ENCODE results near the gene TRIM47. TPM values are rescaled to one million over a fixed set of nuclear protein-coding genes. Genes with fewer than 3 reads are reported as not detected.

The TRIM47 gene
- total RNA-seq, result 10 to 100 TPM; 43.0 to 63.8 TPM
- polyA plus RNA-seq (ENCODE audit: insufficient read length in 6 of 6), result 10 to 100 TPM; 13.4 to 26.9 (median 20.3) TPM
- long read RNA-seq, donor 1, transcript TRIM47-201 (6 exons, 2,266 nt), result major isoform, 7 of 8 reads
- long read RNA-seq, donor 1, partial matches to known transcripts, result 0 of 8 reads
- long read RNA-seq, donor 1, other reads (novel, unspliced or antisense), result 0 of 8 reads
- long read RNA-seq, donor 2, transcript TRIM47-201 (6 exons, 2,266 nt), result major isoform, 9 of 10 reads
- long read RNA-seq, donor 2, partial matches to known transcripts, result 0 of 10 reads
- long read RNA-seq, donor 2, other reads (novel, unspliced or antisense), result 0 of 10 reads
- long read RNA-seq, donor 3, partial matches to known transcripts, result 7 of 11 reads
- long read RNA-seq, donor 3, other reads (novel, unspliced or antisense), result 0 of 11 reads
- long read RNA-seq, donor 4, transcript TRIM47-201 (6 exons, 2,266 nt), result major isoform, 18 of 27 reads
- long read RNA-seq, donor 4, partial matches to known transcripts, result 6 of 27 reads
- long read RNA-seq, donor 4, other reads (novel, unspliced or antisense), result 1 of 27 reads
- long read RNA-seq, donor 5, partial matches to known transcripts, result 0 of 2 reads
- long read RNA-seq, donor 5, other reads (novel, unspliced or antisense), result 0 of 2 reads
- long read RNA-seq, donor 6, transcript TRIM47-201 (6 exons, 2,266 nt), result major isoform, 6 of 7 reads
- long read RNA-seq, donor 6, partial matches to known transcripts, result 0 of 7 reads
- long read RNA-seq, donor 6, other reads (novel, unspliced or antisense), result 0 of 7 reads
- long read RNA-seq, donor 7, partial matches to known transcripts, result 0 of 1 reads
- long read RNA-seq, donor 7, other reads (novel, unspliced or antisense), result 0 of 1 reads
- long read RNA-seq, donor 8, partial matches to known transcripts, result 0 of 3 reads
- long read RNA-seq, donor 8, other reads (novel, unspliced or antisense), result 0 of 3 reads
- long read RNA-seq, donor 9, result 0 reads
- long read RNA-seq, donor 10, transcript TRIM47-201 (6 exons, 2,266 nt), result major isoform, 58 of 86 reads
- long read RNA-seq, donor 10, transcript TRIM47-204 (6 exons, 1,907 nt), result minor isoform, 11 of 86 reads
- long read RNA-seq, donor 10, partial matches to known transcripts, result 7 of 86 reads
- long read RNA-seq, donor 10, other reads (novel, unspliced or antisense), result 10 of 86 reads
- long read RNA-seq, donor 11, result 0 reads
- long read RNA-seq, donor 12, partial matches to known transcripts, result 0 of 3 reads
- long read RNA-seq, donor 12, other reads (novel, unspliced or antisense), result 0 of 3 reads

DNA sequence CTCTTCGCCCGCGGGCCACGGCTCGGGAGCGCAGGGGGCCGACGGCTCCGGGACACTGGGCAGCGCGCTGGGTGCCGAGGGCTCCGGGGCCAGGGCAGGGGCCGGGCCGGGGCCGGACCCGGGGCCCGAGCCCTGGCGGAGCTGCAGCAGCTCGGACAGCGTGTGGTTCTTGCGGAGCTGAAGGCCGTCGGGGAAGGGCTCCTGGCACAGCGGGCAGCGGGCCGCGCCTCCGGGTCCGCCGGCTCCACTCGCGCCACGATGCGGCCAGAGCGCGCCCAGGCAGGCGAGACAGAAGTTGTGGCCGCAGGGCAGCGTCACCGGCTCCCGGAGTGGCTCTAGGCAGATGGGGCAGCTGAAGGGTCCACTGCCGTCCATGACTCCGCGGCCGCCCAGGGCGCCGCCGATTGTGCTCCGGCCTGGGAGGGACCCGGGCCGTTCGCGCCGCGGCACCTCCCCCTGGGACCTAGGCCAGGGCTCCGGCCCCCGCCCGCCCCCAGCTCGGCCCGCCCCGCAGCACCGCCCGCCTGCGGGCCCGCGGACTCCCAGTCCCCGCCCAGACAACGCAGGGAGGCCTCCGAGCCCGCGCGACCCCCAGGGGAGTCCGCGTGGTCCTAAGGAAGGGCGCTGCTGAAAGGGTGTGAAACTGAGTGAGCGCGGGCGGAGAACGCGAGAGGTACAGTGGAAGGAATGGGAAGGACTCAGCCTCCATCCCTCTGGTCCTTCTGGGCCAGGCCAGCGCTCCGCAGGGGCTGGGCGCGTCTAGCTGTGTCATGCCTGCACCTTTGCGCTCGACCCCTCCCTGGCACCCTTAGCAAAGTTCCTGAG lies at the start of gene TRIM47:
Gene TRIM47, minus strand, starts transcription at position 408 of the 825 bp plus-strand sequence. Its CDS starts 33 bp downstream, at position 375.
- peak; percentile 68 to 91 (median 77) for DNase-seq
- Histone ChIP-seq H3K4me3 (peak within 1 kb of the TSS; percentile 58 to 74), H3K27me3 (peaks cover 0 to 39% of the 10 kb centered on the region in 2 donors), H3K36me3 (peaks cover 0 to 22% of the 10 kb centered on the region in 2 donors), H3K27ac (peak within 1 kb of the TSS; percentile 90 to 94), H3K9me3 (no peaks in the 10 kb centered on the region), H3K4me1 (peaks cover 23 to 59% of the 10 kb centered on the region in 2 donors)
- peak; percentile 57 for ATAC-seq
- intact Hi-C loops (cut with DNase I), result no loop called here
- peak in 1 of 2 donors; percentile 13 for TF ChIP-seq CTCF (IDR thresholded peaks at IDR 0.05)

DNA sequence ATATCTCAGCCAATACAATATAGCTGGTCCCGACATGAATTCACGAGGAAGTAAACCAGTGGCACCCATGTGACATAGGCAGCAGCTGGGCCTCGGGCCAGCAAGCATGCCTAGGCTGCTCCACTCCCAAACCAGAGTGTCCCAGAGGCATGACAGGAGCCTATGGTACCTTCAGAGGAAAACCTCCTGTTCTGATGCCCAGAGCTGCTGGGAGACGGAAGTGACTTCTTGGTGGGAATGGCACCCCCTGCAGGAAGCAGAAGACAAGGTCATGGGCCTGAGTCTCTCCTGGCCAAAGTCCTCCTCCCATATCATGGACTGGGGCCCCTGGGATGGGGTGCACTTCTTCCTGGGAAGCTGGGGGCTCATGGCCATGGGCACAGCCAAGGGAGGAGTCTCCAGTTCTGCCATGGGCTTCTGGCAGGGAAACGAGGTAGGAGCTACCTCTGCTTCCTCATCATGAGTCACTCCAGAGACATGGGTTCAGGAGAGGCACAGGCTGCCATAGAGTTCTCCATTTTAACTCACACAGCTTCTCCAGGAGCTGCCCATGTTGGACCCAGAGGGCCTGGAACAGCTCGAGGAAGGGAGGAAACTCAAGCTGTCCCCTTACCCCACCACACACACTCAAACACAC lies 49.0 kb upstream of the TRIM47 start:
- intact Hi-C loops (cut with DNase I), result no loop called here
- H3K4me3 ChIP-seq, result no peak overlapping the region
- H3K27me3 ChIP-seq, result no peaks in the 10 kb centered on the region
- peak; percentile 30 to 50 for TF ChIP-seq CTCF (IDR thresholded peaks at IDR 0.05)
- H3K27ac ChIP-seq, result no peak overlapping the region
- peak in 2 of 4 donors; percentile 30 to 74 for DNase-seq
- H3K36me3 ChIP-seq, result no peaks in the 10 kb centered on the region
- no peaks in the 10 kb centered on the region for H3K9me3 ChIP-seq
- peak; percentile 86 for ATAC-seq
- peaks cover 0 to 4% of the 10 kb centered on the region in 2 donors for H3K4me1 ChIP-seq

GRCh38 chr17:75926456-75926855 lies 48.1 kb upstream of the TRIM47 start:
- Histone ChIP-seq H3K4me3 (no peak overlapping the region), H3K36me3 (no peaks in the 10 kb centered on the region), H3K9me3 (no peaks in the 10 kb centered on the region), H3K4me1 (peaks cover 0 to 4% of the 10 kb centered on the region in 2 donors), H3K27me3 (no peaks in the 10 kb centered on the region), H3K27ac (no peak overlapping the region)
- ATAC-seq (no peak), DNase-seq (no peak)
- intact Hi-C loops (cut with DNase I), result no loop called here
- TF ChIP-seq CTCF (IDR thresholded peaks at IDR 0.05), result no peak

DNA sequence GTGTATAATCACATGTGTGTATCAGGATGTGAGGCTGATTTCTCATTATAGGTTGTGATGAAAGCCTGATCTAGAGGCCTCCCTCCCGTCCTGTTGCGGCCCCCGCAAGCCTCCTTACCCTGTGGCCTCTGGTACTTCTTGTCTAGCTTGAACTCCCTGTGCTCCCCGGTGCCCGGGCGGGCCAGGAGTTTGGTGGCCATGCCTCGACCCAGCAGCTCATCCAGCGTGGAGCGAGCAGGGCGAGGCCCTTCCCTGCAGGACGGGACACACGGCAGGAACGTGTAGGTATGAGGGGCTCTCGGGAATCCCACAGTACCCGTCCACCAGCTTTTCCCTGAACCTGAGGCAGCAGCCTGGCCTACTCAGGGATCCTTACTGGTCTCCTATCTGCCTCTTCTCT lies 47.5 kb upstream of the TRIM47 start:
- ATAC-seq (no peak), DNase-seq (peak in 1 of 4 donors; percentile 67)
- Histone ChIP-seq H3K9me3 (no peaks in the 10 kb centered on the region), H3K27ac (no peak overlapping the region), H3K4me1 (peaks cover 0 to 4% of the 10 kb centered on the region in 2 donors), H3K27me3 (no peaks in the 10 kb centered on the region), H3K36me3 (no peaks in the 10 kb centered on the region), H3K4me3 (no peak overlapping the region)
- TF ChIP-seq CTCF (IDR thresholded peaks at IDR 0.05), result no peak
- intact Hi-C loops (cut with DNase I), result no loop called here
